CD14-positive monocyte (primary cell): ENCODE results near the gene ST6GALNAC3. TPM values are rescaled to one million over a fixed set of nuclear protein-coding genes. Genes with fewer than 3 reads are reported as not detected.
"Not testable (repeated sequence)": the region's sequence is repeated elsewhere in the genome, so short reads cannot be mapped to it uniquely, and the experiment has no call there.

Source experiments
- DNase-seq, 3 donors: peaks; one replicate each; pipeline ENCODE4 v3.0.0-alpha.2; 2011 to 2022
- H2AFZ ChIP-seq: 2 replicates; pipeline ENCODE4 v1.6.0; 2012; ENCODE audit warnings: mild to moderate bottlenecking, low read depth, low read length, inconsistent platforms; ENCODE audit not compliant: insufficient read depth, poor library complexity, severe bottlenecking
- H3K27ac ChIP-seq, 2 donors: 1 replicate in 1 of 2; 2 replicates in 1 of 2; pipeline ENCODE4 v1.5.1; 2012 to 2013; ENCODE audit warnings: low read length in 2 of 2, control low read depth in 1 of 2, inconsistent platforms in 1 of 2, low read depth in 1 of 2, mild to moderate bottlenecking in 1 of 2
- H3K27me3 ChIP-seq, 2 donors: one replicate each; pipeline versions ENCODE4 v1.6.0 to v1.6.1; 2011 to 2013; ENCODE audit warnings: low read length in 2 of 2; ENCODE audit not compliant: control insufficient read depth in 2 of 2, insufficient read depth in 2 of 2
- H3K36me3 ChIP-seq, 2 donors: replicated peaks in 1 of 2; 1 replicate in 1 of 2; 2 replicates in 1 of 2; pipeline versions ENCODE4 v1.5.1 to v1.6.1; 2012 to 2013; ENCODE audit warnings: low read length in 2 of 2, control low read depth in 1 of 2, inconsistent platforms in 1 of 2, mild to moderate bottlenecking in 1 of 2; ENCODE audit not compliant: insufficient read depth in 2 of 2, control insufficient read depth in 1 of 2
- H3K4me1 ChIP-seq, 2 donors: 1 replicate in 1 of 2; 2 replicates in 1 of 2; pipeline versions ENCODE4 v1.5.1 to v1.6.1; 2012 to 2013; ENCODE audit warnings: low read length in 2 of 2, control low read depth in 1 of 2, inconsistent platforms in 1 of 2, mild to moderate bottlenecking in 1 of 2, moderate library complexity in 1 of 2; ENCODE audit not compliant: insufficient read depth in 2 of 2, control insufficient read depth in 1 of 2
- H3K4me2 ChIP-seq: replicated peaks from 2 replicates; pipeline ENCODE3; 2012; ENCODE audit warnings: low read length, moderate library complexity, mild to moderate bottlenecking; ENCODE audit not compliant: poor library complexity, severe bottlenecking; ENCODE audit errors: extremely low read depth
- H3K4me3 ChIP-seq, 3 experiments: fragments of 200-600 bp in 1 of 3; sonication (generic) in 1 of 3; replicated peaks in 1 of 3; 1 replicate in 2 of 3; 2 replicates in 1 of 3; pipeline ENCODE4 v1.5.1; 2011 to 2013; ENCODE audit warnings: low read length in 3 of 3, mild to moderate bottlenecking in 3 of 3, control low read depth in 2 of 3, low read depth in 2 of 3, inconsistent platforms in 1 of 3, moderate library complexity in 1 of 3
- H3K79me2 ChIP-seq: 2 replicates; pipeline ENCODE4 v1.6.0; 2012; ENCODE audit warnings: mild to moderate bottlenecking, control low read depth, inconsistent platforms, low read length, moderate library complexity; ENCODE audit not compliant: insufficient read depth
- H3K9ac ChIP-seq: 2 replicates; pipeline ENCODE4 v1.6.0; 2017; ENCODE audit warnings: low read length, mild to moderate bottlenecking; ENCODE audit not compliant: insufficient read depth, poor library complexity, severe bottlenecking
- H3K9me3 ChIP-seq, 2 donors: replicated peaks in 1 of 2; 1 replicate in 1 of 2; 2 replicates in 1 of 2; pipeline versions ENCODE4 v1.5.1 to v1.6.1; 2012 to 2013; ENCODE audit warnings: low read length in 2 of 2, control low read depth in 1 of 2; ENCODE audit not compliant: control insufficient read depth in 1 of 2, insufficient read depth in 1 of 2
- H4K20me1 ChIP-seq: 2 replicates; pipeline ENCODE4 v1.6.0; 2012; ENCODE audit warnings: mild to moderate bottlenecking, low read length, control low read depth, moderate library complexity; ENCODE audit not compliant: insufficient read depth
- H3K27ac Mint-ChIP-seq, 7 donors: one replicate each; pipeline ENCODE4 v1.8.0; 2020; ENCODE audit warnings: mild to moderate bottlenecking in 7 of 7, mixed read lengths in 7 of 7, moderate library complexity in 6 of 7, inconsistent platforms in 2 of 7
- H3K27me3 Mint-ChIP-seq, 3 donors: one replicate each; pipeline ENCODE4 v1.8.0; 2021 to 2022; ENCODE audit warnings: low read depth in 3 of 3, mild to moderate bottlenecking in 3 of 3, mixed read lengths in 3 of 3, moderate library complexity in 3 of 3, inconsistent platforms in 1 of 3
- H3K36me3 Mint-ChIP-seq, 2 donors: one replicate each; pipeline ENCODE4 v1.8.0; 2020; ENCODE audit warnings: mixed read lengths in 2 of 2, inconsistent platforms in 1 of 2, mild to moderate bottlenecking in 1 of 2
- H3K4me1 Mint-ChIP-seq: one replicate; pipeline ENCODE4 v1.8.0; 2020; ENCODE audit warnings: mild to moderate bottlenecking, mixed read lengths
- H3K4me3 Mint-ChIP-seq, 2 donors: one replicate each; pipeline ENCODE4 v1.8.0; 2020; ENCODE audit warnings: mild to moderate bottlenecking in 2 of 2, mixed read lengths in 2 of 2, moderate library complexity in 1 of 2
- H3K9me3 Mint-ChIP-seq, 7 donors: one replicate each; pipeline ENCODE4 v1.8.0; 2020 to 2022; ENCODE audit warnings: mixed read lengths in 7 of 7, mild to moderate bottlenecking in 6 of 7, moderate library complexity in 6 of 7, inconsistent platforms in 2 of 7
- CTCF ChIP-seq: fragments of 200-600 bp; IDR thresholded peaks from one replicate; pipeline ENCODE4 v1.8.0; 2022; ENCODE audit warnings: antibody characterized with exemption, mild to moderate bottlenecking
- WGBS: methylation state at CpG from one replicate; pipeline ENCODE4 v1.1.5; 2013; ENCODE audit warnings: missing lambda C conversion rate; ENCODE audit not compliant: insufficient coverage; 5-methylcytosine and 5-hydroxymethylcytosine counted together
- intact Hi-C, 2 donors: fragments of 100-400 bp; cut with micrococcal nuclease; formaldehyde crosslinking; loops; one replicate each; pipeline versions ENCODE4 v1.15.0 to v1.15.1; 2023
- polyA plus RNA-seq, 3 donors: library from polyadenylated mRNA; depleted of rRNA in 1 of 3; unstranded in 2 of 3; stranded (reverse) in 1 of 3; fragments of 300-500 nt in 2 of 3; fragments of >200 nt in 1 of 3; fragmentation: Illumina TruSeq in 2 of 3; gene quantifications; 1 replicate in 2 of 3; 2 replicates in 1 of 3; pipeline ENCODE4 v1.2.3, GENCODE V29; 2012 to 2021

ST6GALNAC3 gene
- polyA plus RNA-seq, 3 donors = 6.5 to 9.2 (median 7.6) TPM

- Histone ChIP-seq H3K27ac (no peak overlapping the region), H3K27me3 (no peaks in the 10 kb centered on the region), H2AFZ (no peak overlapping the region), H3K36me3 (no peaks in the 10 kb centered on the region), H3K4me1 (no peaks in the 10 kb centered on the region), H3K79me2 (no peaks in the 10 kb centered on the region), H3K9me3 (no peaks in the 10 kb centered on the region), H3K4me3 (no peak overlapping the region), H3K9ac (no peak overlapping the region), H4K20me1 (no peaks in the 10 kb centered on the region), H3K4me2 (no peak overlapping the region)
- Mint-ChIP-seq H3K27me3 (peaks cover 0 to 2% (median 0%) of the 10 kb centered on the region in 3 donors), H3K27ac (no peak overlapping the region), H3K4me1 (peaks cover 8% of the 10 kb centered on the region), H3K9me3 (peaks cover 0 to 6% (median 2%) of the 10 kb centered on the region in 7 donors), H3K4me3 (no peak overlapping the region), H3K36me3 (no peaks in the 10 kb centered on the region)
- intact Hi-C loops = no loop called here
- no peak for TF ChIP-seq CTCF
- no CpG with 5 or more reads among the region's 1 CpG for WGBS
- DNase-seq = no peak
Observed at GRCh38 chr1:76048926-76049325, 25.6 kb upstream of the ST6GALNAC3 start.

- Mint-ChIP-seq H3K9me3 (peaks cover 0 to 6% (median 2%) of the 10 kb centered on the region in 7 donors), H3K4me3 (no peak overlapping the region), H3K27me3 (peaks cover 0 to 3% (median 0%) of the 10 kb centered on the region in 3 donors), H3K36me3 (no peaks in the 10 kb centered on the region), H3K4me1 (peaks cover 8% of the 10 kb centered on the region), H3K27ac (no peak overlapping the region)
- no peaks in the 10 kb centered on the region for H3K9me3 ChIP-seq
- H3K27me3 ChIP-seq = no peaks in the 10 kb centered on the region
- H3K79me2 ChIP-seq = no peaks in the 10 kb centered on the region
- no peak overlapping the region for H2AFZ ChIP-seq
- H3K4me2 ChIP-seq = no peak overlapping the region
- H3K27ac ChIP-seq = no peak overlapping the region
- no peak overlapping the region for H3K4me3 ChIP-seq
- H3K36me3 ChIP-seq = no peaks in the 10 kb centered on the region
- no CpG with 5 or more reads among the region's 4 CpGs for WGBS
- DNase-seq = no peak
- no peaks in the 10 kb centered on the region for H4K20me1 ChIP-seq
- H3K9ac ChIP-seq = no peak overlapping the region
- no peaks in the 10 kb centered on the region for H3K4me1 ChIP-seq
- intact Hi-C loops = no loop called here
- TF ChIP-seq CTCF = no peak
Observed at GRCh38 chr1:76049498-76049897, 25.0 kb upstream of the ST6GALNAC3 start.

- H3K9ac ChIP-seq, H3K79me2 ChIP-seq, H3K27ac ChIP-seq, H3K4me1 ChIP-seq, H2AFZ ChIP-seq, H3K27me3 Mint-ChIP-seq, DNase-seq, H3K4me3 ChIP-seq, H3K27ac Mint-ChIP-seq, H3K9me3 Mint-ChIP-seq, H3K27me3 ChIP-seq, H3K4me3 Mint-ChIP-seq, H3K9me3 ChIP-seq, H3K4me2 ChIP-seq, H4K20me1 ChIP-seq, intact Hi-C loops, H3K36me3 ChIP-seq, H3K4me1 Mint-ChIP-seq, H3K36me3 Mint-ChIP-seq: not testable (repeated sequence)
- no CpG with 5 or more reads among the region's 3 CpGs for WGBS
Observed at GRCh38 chr1:76050073-76050472, 24.5 kb upstream of the ST6GALNAC3 start.
